ENCODE data around the gene SKOR1. TPM values are rescaled to one million over a fixed set of nuclear protein-coding genes. Genes with fewer than 3 reads are reported as not detected.

Gene SKOR1
- total RNA-seq, 2 experiments from 2014 or later: 0.21 to 0.32 TPM

Other genes with a start within 250 kb of the SKOR1 start
- not detected for gene RNU6-1, start 14.5 kb downstream of the SKOR1 start, total RNA-seq
- 10 to 100 TPM; 40.6 to 44.2 TPM for gene PIAS1, start 228.8 kb downstream of the SKOR1 start, total RNA-seq